Cardiac septum (tissue), 1 donor: Measurements from ENCODE around the gene BRD3. TPM values are rescaled to one million over a fixed set of nuclear protein-coding genes. Genes with fewer than 3 reads are reported as not detected.

Experiments
- DNase-seq: peaks from one replicate; pipeline ENCODE4 v3.0.0-alpha.2; 2020; ENCODE audit warnings: low spot score
- intact Hi-C: fragments of 100-400 bp; cut with DNase I; formaldehyde crosslinking; loops from one replicate; pipeline ENCODE4 v1.14.0; 2022
- total RNA-seq: library from RNA; stranded (reverse); fragmentation: NEBNext Ultra II Directional; extraction: Animal tissue kit (Norgen Biotek cat#: 25700); gene quantifications from one replicate; pipeline ENCODE4 v1.2.1, GENCODE V29; 2021
- donor health status: DM: no; HTN: no; CAD: no.

Gene BRD3
- total RNA-seq, 1 donor from 2014 or later = 27.5 TPM

GRCh38 chr9:133986774-133987445 is 80.9 kb downstream of the BRD3 start:
- intact Hi-C loops = no loop called here
- DNase-seq = no peak

GRCh38 chr9:133986061-133986460 is 81.8 kb downstream of the BRD3 start:
- intact Hi-C loops = no loop called here
- DNase-seq = no peak

GRCh38 chr9:133982971-133983720 is 84.7 kb downstream of the BRD3 start:
- DNase-seq = no peak
- intact Hi-C loops = loop anchor here (5.0 kb wide), 1 partner anchor 56 kb away; no protein-coding TSS in a partner anchor

- DNase-seq = no peak
- intact Hi-C loops = loop anchor here (5.0 kb wide), 1 partner anchor 55 kb away; no protein-coding TSS in a partner anchor
These were observed 85.7 kb downstream of the BRD3 start for GRCh38 chr9:133981958-133982681.

GRCh38 chr9:133981589-133981957 is 86.3 kb downstream of the BRD3 start:
- DNase-seq = no peak
- intact Hi-C loops = loop anchor here (5.0 kb wide), 1 partner anchor 54 kb away; no protein-coding TSS in a partner anchor

GRCh38 chr9:133980864-133981588 is 86.8 kb downstream of the BRD3 start:
- DNase-seq = no peak
- intact Hi-C loops = loop anchor here (5.0 kb wide), 1 partner anchor 54 kb away; no protein-coding TSS in a partner anchor

Other genes starting within 250 kb of the BRD3 start
- 8.1 TPM for gene VAV2, start 75.7 kb downstream of the BRD3 start, total RNA-seq
- gene BRD3OS, start 42.5 kb downstream of the BRD3 start, total RNA-seq = 9.0 TPM
- 16.6 TPM for gene WDR5, start 68.1 kb upstream of the BRD3 start, total RNA-seq
- 214 TPM for gene RNU6ATAC, start 96.5 kb upstream of the BRD3 start, total RNA-seq